Hepatocyte (in vitro differentiated cells): ENCODE data around the gene PAQR5. TPM values are rescaled to one million over a fixed set of nuclear protein-coding genes. Genes with fewer than 3 reads are reported as not detected.

ENCODE experiments used
- DNase-seq: peaks from one replicate; pipeline ENCODE4 v3.0.0-alpha.2; 2016; ENCODE audit warnings: low spot score
- H2AFZ ChIP-seq: fragments of 200-600 bp; sonication (generic); 2 replicates; pipeline ENCODE4 v1.6.0; 2016; ENCODE audit warnings: antibody characterized with exemption, mild to moderate bottlenecking
- H3K27ac ChIP-seq: fragments of 200-600 bp; sonication (generic); 2 replicates; pipeline ENCODE4 v1.5.1; 2016; ENCODE audit warnings: mild to moderate bottlenecking
- H3K27me3 ChIP-seq: fragments of 200-600 bp; sonication (generic); 2 replicates; pipeline ENCODE4 v1.6.1; 2016
- H3K36me3 ChIP-seq: fragments of 200-600 bp; sonication (generic); replicated peaks from 2 replicates; pipeline ENCODE4 v1.5.1; 2016; ENCODE audit warnings: low read depth; ENCODE audit not compliant: insufficient read depth
- H3K4me1 ChIP-seq: fragments of 200-600 bp; sonication (generic); 2 replicates; pipeline ENCODE4 v1.5.1; 2016; ENCODE audit warnings: mild to moderate bottlenecking, moderate library complexity; ENCODE audit not compliant: insufficient read depth
- H3K4me2 ChIP-seq: fragments of 200-600 bp; sonication (generic); 2 replicates; pipeline ENCODE4 v1.6.0; 2016
- H3K4me3 ChIP-seq: fragments of 200-600 bp; sonication (generic); 2 replicates; pipeline ENCODE4 v1.5.1; 2016; ENCODE audit warnings: mild to moderate bottlenecking
- H3K79me2 ChIP-seq: fragments of 200-600 bp; sonication (generic); 2 replicates; pipeline ENCODE4 v1.6.0; 2017; ENCODE audit warnings: mild to moderate bottlenecking
- H3K9me2 ChIP-seq: fragments of 200-600 bp; sonication (generic); replicated peaks from 2 replicates; pipeline ENCODE4 v1.6.0; 2017; ENCODE audit warnings: mild to moderate bottlenecking; ENCODE audit not compliant: insufficient read depth
- H3K9me3 ChIP-seq: fragments of 200-600 bp; sonication (generic); 2 replicates; pipeline ENCODE4 v1.5.1; 2016; ENCODE audit warnings: low read depth, mild to moderate bottlenecking
- H4K20me1 ChIP-seq: fragments of 200-600 bp; sonication (generic); 2 replicates; pipeline ENCODE4 v1.6.0; 2016; ENCODE audit warnings: mild to moderate bottlenecking; ENCODE audit not compliant: insufficient read depth, poor library complexity, severe bottlenecking
- EZH2 ChIP-seq: fragments of 200-600 bp; sonication (generic); IDR thresholded peaks from 2 replicates; pipeline ENCODE4 v1.6.1; 2016; ENCODE audit warnings: antibody characterized with exemption, mild to moderate bottlenecking, borderline replicate concordance
- EZH2phosphoT487 ChIP-seq: fragments of 200-600 bp; sonication (generic); IDR thresholded peaks from one replicate; pipeline ENCODE4 v1.6.1; 2018; ENCODE audit warnings: antibody characterized with exemption, mild to moderate bottlenecking, low read depth, moderate library complexity; ENCODE audit not compliant: unreplicated experiment, severe bottlenecking
- WGBS: methylation state at CpG from one replicate; pipeline ENCODE4 v1.1.6; 2016; ENCODE audit warnings: low lambda C conversion rate; ENCODE audit errors: missing lambda C conversion rate; 5-methylcytosine and 5-hydroxymethylcytosine counted together
- polyA plus RNA-seq: library from polyadenylated mRNA; unstranded; fragments of >200 nt; fragmentation: Nextera tagmentation; extraction: Ambion mirVana; gene quantifications from 2 replicates; pipeline ENCODE4 v1.2.1, GENCODE V29; 2016
- total RNA-seq: library from RNA; depleted of rRNA; stranded (reverse); fragments of >200 nt; gene quantifications from 2 replicates; pipeline ENCODE4 v1.2.3, GENCODE V29; 2014
- TF ChIP-seq, protein P1 (sequence below): fragments of 200-600 bp; sonication (generic); IDR thresholded peaks from 2 replicates; pipeline ENCODE4 v1.5.1; 2016; ENCODE audit warnings: antibody characterized with exemption, mild to moderate bottlenecking; ENCODE audit not compliant: poor library complexity

Gene PAQR5
- total and polyA plus RNA-seq, 2 experiments from 2014 or later = 2.1 to 2.8 TPM

DNA sequence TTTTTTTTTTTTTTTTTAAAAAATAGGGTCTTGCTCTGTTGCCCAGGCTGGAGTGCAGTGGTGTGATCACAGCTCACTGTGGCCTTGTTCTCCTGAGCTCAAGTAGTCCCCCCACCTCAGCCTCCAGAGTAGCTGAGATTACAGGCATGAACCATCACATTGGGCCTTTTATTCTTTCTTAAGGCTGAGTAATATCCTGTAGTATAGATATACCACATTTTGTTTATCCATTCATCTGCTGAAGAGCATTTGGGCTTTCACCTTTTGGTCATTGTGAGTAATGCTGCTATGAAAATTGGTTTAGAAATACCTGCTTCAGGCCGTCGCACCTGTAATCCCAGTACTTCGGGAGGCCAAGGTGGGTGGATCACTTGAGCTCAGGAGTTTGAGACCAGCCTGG, 42.6 kb downstream of the PAQR5 start:
- WGBS = 100% methylated on average over 3 of the region's 3 CpGs
- no peak for TF ChIP-seq EZH2
- TF ChIP-seq, protein P1, sequence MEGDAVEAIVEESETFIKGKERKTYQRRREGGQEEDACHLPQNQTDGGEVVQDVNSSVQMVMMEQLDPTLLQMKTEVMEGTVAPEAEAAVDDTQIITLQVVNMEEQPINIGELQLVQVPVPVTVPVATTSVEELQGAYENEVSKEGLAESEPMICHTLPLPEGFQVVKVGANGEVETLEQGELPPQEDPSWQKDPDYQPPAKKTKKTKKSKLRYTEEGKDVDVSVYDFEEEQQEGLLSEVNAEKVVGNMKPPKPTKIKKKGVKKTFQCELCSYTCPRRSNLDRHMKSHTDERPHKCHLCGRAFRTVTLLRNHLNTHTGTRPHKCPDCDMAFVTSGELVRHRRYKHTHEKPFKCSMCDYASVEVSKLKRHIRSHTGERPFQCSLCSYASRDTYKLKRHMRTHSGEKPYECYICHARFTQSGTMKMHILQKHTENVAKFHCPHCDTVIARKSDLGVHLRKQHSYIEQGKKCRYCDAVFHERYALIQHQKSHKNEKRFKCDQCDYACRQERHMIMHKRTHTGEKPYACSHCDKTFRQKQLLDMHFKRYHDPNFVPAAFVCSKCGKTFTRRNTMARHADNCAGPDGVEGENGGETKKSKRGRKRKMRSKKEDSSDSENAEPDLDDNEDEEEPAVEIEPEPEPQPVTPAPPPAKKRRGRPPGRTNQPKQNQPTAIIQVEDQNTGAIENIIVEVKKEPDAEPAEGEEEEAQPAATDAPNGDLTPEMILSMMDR = no peak
- TF ChIP-seq EZH2phosphoT487 = no peak
- H3K79me2 ChIP-seq = no peaks in the 10 kb centered on the region
- H3K27ac ChIP-seq = no peak overlapping the region
- H2AFZ ChIP-seq = no peak overlapping the region
- H3K4me3 ChIP-seq = no peak overlapping the region
- DNase-seq = no peak
- no peaks in the 10 kb centered on the region for H3K4me1 ChIP-seq
- no peaks in the 10 kb centered on the region for H3K9me2 ChIP-seq
- no peaks in the 10 kb centered on the region for H4K20me1 ChIP-seq
- H3K9me3 ChIP-seq = no peaks in the 10 kb centered on the region
- H3K27me3 ChIP-seq = no peaks in the 10 kb centered on the region
- no peak overlapping the region for H3K4me2 ChIP-seq
- H3K36me3 ChIP-seq = no peaks in the 10 kb centered on the region

DNA sequence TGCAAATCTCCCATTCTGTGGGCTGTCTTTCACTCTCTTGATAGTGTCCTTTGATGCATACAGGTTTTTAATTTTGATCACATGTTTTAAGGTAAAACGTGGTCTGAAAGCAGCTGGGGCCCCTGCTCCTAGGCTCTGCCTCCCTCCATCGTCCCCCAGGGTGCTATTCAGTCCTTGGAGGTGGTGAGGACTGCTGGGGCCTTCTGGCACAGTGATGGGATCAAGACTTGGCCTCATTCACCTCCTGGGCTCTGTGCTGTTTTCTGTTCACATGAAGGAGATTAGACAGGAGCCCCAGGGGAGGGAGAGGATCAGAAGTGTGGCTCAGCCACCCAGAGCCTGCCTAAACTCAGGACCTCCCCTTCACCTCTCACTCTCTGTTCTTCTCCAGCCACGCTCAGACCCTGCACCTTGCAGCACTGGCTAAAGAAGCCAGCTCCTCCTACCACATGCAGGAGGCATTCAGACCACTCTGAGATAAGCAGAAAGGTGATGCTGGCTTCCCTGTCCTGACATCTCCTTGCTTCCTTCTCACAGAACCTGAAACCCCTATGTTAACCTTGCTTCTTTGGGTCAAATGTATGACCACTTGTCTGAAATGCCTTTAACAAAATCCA, 43.9 kb downstream of the PAQR5 start:
- no peaks in the 10 kb centered on the region for H3K9me3 ChIP-seq
- H3K9me2 ChIP-seq = no peaks in the 10 kb centered on the region
- DNase-seq = no peak
- no peaks in the 10 kb centered on the region for H3K79me2 ChIP-seq
- no peak overlapping the region for H3K27ac ChIP-seq
- no peaks in the 10 kb centered on the region for H4K20me1 ChIP-seq
- TF ChIP-seq, protein P1 = no peak
- TF ChIP-seq EZH2phosphoT487 (no peak), EZH2 (no peak)
- H3K27me3 ChIP-seq = no peaks in the 10 kb centered on the region
- no peaks in the 10 kb centered on the region for H3K4me1 ChIP-seq
- WGBS = 67% methylated on average over 3 of the region's 3 CpGs
- H3K4me2 ChIP-seq = no peak overlapping the region
- no peak overlapping the region for H3K4me3 ChIP-seq
- H2AFZ ChIP-seq = no peak overlapping the region
- H3K36me3 ChIP-seq = no peaks in the 10 kb centered on the region

DNA sequence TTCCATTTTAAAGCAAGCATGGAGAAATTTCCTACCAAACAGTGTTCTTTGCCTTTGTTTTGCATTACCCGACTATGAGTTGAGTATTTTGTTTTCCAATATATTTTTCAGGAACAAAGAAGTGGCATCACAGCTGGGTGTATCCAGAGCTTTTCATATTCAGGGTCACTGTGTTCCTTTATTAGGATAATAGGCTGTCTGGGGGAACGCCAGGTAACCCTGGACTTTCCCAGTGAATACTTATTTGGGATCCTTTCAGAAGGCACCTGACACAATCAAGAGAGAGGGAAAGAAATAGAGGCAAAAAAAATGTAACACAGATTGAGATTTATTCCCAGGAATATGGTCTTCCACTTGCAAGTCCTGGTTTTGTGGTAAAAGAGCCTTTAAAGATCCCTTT, 44.4 kb downstream of the PAQR5 start:
- Histone ChIP-seq H3K4me3 (no peak overlapping the region), H3K36me3 (no peaks in the 10 kb centered on the region), H3K27ac (no peak overlapping the region), H3K9me2 (no peaks in the 10 kb centered on the region), H2AFZ (no peak overlapping the region), H3K9me3 (no peaks in the 10 kb centered on the region), H3K79me2 (no peaks in the 10 kb centered on the region), H4K20me1 (no peaks in the 10 kb centered on the region), H3K4me1 (no peaks in the 10 kb centered on the region), H3K27me3 (no peaks in the 10 kb centered on the region), H3K4me2 (no peak overlapping the region)
- TF ChIP-seq EZH2phosphoT487 (no peak), EZH2 (no peak)
- TF ChIP-seq, protein P1 = no peak
- 27% methylated on average over 2 of the region's 2 CpGs for WGBS
- DNase-seq = no peak

DNA sequence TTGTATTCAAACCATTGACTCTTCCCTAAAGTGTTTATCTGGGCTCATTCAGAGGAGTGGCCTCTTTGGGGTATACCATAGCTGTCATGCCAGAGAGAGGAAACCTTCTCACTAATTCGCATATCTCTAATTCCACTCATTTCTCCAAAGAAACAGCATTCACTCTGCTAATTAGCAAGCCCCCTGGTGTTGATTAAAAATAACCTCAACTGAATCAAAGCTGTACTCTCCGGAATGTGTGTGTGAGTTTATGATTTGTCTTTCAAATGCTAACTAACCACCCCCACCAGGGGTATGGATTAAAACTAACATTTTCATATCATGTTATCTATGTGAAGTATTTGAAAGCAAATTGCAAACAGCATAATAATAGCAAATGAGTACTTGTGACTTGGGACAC, 45.5 kb downstream of the PAQR5 start:
- WGBS = 82% methylated on average over 2 of the region's 2 CpGs
- no peak overlapping the region for H3K27ac ChIP-seq
- no peaks in the 10 kb centered on the region for H3K27me3 ChIP-seq
- no peaks in the 10 kb centered on the region for H4K20me1 ChIP-seq
- H3K9me2 ChIP-seq = no peaks in the 10 kb centered on the region
- no peak for DNase-seq
- H3K36me3 ChIP-seq = no peaks in the 10 kb centered on the region
- no peaks in the 10 kb centered on the region for H3K79me2 ChIP-seq
- no peak for TF ChIP-seq EZH2
- no peak for TF ChIP-seq EZH2phosphoT487
- TF ChIP-seq, protein P1 = no peak
- H2AFZ ChIP-seq = no peak overlapping the region
- H3K4me2 ChIP-seq = no peak overlapping the region
- H3K9me3 ChIP-seq = no peaks in the 10 kb centered on the region
- no peaks in the 10 kb centered on the region for H3K4me1 ChIP-seq
- no peak overlapping the region for H3K4me3 ChIP-seq
